B cell (primary cell): Measurements from ENCODE around the gene MESD.

ENCODE experiments used
- CTCF ChIP-seq: fragments of 200-600 bp; IDR thresholded peaks from one replicate; pipeline ENCODE4 v1.8.0; 2022; ENCODE audit warnings: antibody characterized with exemption, mild to moderate bottlenecking
- EZH2 ChIP-seq: IDR thresholded peaks from 2 replicates; pipeline ENCODE4 v1.6.1; 2012; ENCODE audit warnings: borderline replicate concordance, low read depth, mild to moderate bottlenecking, moderate library complexity, low read length; ENCODE audit not compliant: insufficient read depth, poor library complexity, severe bottlenecking

GRCh38 chr15:80985981-80986380, 3.6 kb downstream of the MESD start:
- TF ChIP-seq CTCF (no peak), EZH2 (no peak)
